Measurements from ENCODE around the gene PPEF2. TPM values are rescaled to one million over a fixed set of nuclear protein-coding genes. Genes with fewer than 3 reads are reported as not detected.
A peak's percentile ranks its signal among the peaks of the same experiment; 100 is the strongest.
"Not testable (repeated sequence)": the region's sequence is repeated elsewhere in the genome, so short reads cannot be mapped to it uniquely, and the experiment has no call there.

PPEF2 gene
- total RNA-seq, 2 donors from 2014 or later = not detected

DNA sequence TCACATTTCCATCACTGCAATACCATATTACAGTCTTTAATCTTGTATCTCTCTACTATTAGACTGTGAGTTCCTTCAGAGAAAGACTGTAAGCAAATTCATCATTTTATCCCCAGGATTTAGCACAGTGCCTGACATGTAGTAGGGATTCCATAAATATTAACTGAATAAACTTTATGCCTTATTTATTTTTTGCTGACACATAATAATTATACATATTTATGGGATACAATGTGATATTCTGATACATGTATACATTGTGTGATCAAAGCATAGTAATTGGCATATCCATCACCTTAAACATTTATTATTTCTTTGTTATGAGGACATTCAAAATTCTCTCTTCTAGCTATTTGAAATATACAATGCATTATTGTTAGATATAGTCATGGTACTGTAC, 3.7 kb downstream of the PPEF2 start:
- intact Hi-C loops (cut with DNase I) = no loop called here
- no peak for DNase-seq (ENCODE audit: low spot score)

DNA sequence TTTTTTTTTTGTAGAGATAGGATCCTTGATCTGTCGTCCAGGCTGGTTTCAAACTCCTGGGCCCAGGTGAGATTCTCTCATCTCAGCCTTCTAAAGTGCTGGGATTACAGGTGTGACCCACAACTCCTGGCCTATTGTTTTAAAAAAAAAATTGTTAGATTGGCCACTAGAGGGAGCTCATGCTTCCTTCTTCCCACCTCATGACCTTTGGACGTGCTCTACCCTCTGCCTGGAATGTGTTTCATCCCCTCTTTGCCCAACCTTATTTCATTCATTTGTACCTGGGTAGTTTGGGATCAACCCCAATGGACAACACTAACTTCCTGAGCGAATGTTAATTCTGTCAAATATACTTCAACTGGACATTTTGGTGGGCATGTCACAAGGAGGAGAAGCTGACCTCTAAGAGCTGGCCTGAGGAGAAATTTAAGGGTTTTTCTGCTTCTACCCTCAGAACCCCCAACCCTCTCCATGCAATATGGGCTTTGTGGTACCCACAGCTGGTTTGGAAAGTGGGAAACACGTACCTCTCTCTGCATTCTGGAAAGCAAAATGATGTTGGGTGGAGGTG, 6.4 kb downstream of the PPEF2 start:
- intact Hi-C loops (cut with DNase I) = no loop called here
- DNase-seq (ENCODE audit: low spot score) = no peak

DNA sequence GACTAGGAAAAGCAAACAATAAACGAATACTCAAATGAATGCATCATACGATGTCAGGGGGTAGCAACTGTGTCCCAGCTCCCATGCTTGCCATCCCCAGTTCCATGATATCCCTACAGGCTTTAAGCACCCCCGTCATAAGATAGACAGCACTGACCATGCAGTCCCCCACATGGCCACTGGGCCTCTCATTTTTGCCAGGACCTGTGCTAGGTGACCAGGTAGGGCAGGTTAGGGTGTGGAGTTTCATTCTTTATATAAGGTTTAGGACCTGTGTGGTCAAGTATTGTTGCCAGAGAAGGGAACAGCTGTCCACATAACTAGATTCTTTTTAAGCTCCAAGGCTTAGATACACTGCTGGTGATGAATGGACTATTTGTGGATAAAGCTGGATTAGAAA, 9.7 kb downstream of the PPEF2 start:
- no peak for DNase-seq (ENCODE audit: low spot score)
- intact Hi-C loops (cut with DNase I) = no loop called here

DNA sequence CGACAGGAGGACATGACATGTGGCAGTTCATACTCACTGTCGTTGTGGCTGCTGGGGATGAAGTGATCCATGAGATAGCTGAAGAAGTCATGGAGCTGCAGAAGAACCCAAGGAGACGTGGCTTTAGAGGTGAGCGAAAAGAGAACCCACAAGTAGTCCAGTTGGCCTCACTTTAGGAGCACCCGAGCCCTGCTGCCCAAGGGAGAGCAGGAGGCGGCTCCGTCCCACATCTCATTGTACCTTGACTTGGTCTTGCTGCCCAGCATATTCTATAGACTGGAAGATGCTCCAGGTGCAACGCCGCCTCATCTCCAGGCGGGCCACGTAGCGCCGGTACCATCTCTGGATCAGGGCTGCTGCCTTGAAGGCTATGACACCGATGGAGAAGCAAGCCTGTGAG, 10.6 kb downstream of the PPEF2 start:
- no peak for DNase-seq (ENCODE audit: low spot score)
- intact Hi-C loops (cut with DNase I) = no loop called here

DNA sequence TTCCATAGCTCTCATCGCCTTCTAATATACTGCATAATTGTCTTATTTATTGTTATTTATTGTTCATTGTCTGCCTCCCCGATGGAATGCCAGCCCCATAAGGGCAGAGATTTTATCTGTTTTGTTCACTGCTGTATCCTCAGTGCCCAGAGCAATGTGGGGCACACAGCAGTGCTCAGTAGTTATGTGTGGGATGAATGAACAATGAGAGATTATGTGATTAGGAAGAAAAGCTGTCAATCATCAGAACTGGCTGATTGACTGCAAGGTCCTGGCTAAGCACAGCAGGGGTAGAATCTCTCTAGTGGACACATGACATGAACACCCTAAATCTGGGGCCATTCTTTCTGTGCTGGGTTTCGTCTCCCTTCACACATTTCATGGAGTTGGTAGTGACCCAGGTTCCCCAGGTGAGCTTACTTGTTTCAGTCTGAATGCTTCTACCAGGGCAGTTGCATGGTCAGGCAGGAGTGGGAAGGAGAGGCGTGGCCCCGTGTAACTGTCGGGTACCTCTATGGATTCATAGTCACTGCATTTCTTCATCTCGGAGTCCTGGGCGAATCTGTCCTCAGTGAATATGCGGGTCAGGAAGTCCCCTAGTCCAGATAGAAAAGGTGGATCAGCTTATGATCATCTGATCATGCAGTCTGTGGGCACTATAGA, 12.6 kb downstream of the PPEF2 start:
- intact Hi-C loops (cut with DNase I) = no loop called here
- no peak for DNase-seq (ENCODE audit: low spot score)

DNA sequence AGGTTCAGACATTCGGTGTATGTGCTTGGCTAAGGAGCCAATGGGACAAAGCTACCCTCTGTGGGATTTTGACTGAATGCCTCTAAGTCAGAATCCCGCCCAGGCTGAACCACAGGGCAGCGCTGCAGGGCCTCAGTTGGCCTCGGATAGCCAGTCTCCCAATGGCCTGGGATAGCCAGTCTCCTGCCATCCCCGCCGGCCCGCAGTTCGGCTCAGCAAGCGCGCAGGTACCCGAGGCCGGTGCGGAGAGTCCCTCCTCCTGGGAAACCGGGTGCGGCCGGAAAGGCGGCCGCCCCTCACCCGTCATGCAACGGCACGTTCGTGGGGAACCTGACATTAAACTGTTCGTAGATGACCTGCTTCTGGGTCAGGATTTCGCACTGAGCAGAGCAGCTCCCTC, 16.1 kb downstream of the PPEF2 start:
- intact Hi-C loops (cut with DNase I) = no loop called here
- DNase-seq (ENCODE audit: low spot score) = no peak

DNA sequence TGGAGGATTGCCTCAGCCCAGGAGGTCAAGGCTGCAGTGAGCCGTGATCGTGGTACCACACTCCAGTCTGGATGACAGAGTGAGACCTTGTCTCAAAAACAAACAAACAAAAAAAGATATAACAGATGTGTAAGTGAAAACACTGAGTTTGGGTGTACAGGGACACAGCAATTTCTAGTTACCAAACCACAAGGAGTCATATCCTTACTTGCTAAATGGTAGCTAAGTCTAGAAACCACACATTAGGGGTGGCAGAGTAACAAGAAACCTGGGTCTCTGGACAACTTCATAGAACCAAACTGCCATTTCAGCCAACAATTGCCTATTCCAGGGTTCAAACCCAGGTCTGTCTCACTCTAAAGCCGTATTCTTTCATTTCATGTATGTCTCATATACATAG, 20.8 kb downstream of the PPEF2 start:
- intact Hi-C loops (cut with DNase I) = no loop called here
- no peak for DNase-seq (ENCODE audit: low spot score)

DNA sequence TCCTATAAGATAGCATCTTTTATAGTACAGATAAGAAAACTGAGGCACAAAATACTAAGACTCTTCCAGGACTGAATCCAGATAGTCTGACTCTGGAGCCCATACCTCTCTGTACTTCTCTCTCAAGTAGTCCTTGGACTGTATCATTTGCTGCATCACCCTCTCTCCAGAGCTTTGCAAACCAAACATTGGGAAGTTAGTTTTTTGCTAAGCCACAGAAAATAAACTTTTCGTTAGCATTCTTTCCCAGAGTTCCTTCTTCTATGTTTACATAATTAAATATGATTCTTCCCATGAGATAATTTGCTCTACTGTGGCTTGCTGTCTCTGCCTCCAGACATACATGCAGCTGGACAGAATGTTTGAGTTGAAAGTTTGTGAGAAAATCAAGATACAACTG, 22.0 kb downstream of the PPEF2 start:
- intact Hi-C loops (cut with DNase I) = no loop called here
- DNase-seq (ENCODE audit: low spot score) = no peak

DNA sequence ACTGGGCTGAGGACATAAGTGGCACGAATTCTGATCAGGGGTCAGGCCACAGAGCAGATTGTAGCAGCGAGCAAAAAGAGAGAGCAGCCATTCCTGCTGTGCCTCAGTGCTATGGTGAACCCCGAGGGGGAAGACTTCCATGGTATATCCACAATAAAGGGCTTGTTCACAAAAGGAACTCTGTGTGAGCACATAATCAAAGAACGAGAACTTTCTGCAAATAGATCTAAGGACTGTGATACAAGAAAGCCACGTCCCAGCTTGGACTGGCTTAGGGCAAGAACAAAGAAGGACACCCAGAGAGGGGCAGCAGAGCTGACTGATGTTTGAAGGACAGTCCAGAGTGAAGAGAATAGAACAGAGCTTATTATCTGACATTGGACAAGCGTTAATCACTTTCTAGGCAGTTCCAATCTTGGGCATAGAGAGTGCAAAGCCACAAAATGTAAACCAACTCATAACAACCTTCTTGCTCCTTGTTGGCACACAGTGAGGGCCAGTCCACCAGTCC, 24.0 kb downstream of the PPEF2 start:
- intact Hi-C loops (cut with DNase I) = no loop called here
- peak; percentile 17 for DNase-seq (ENCODE audit: low spot score)

DNA sequence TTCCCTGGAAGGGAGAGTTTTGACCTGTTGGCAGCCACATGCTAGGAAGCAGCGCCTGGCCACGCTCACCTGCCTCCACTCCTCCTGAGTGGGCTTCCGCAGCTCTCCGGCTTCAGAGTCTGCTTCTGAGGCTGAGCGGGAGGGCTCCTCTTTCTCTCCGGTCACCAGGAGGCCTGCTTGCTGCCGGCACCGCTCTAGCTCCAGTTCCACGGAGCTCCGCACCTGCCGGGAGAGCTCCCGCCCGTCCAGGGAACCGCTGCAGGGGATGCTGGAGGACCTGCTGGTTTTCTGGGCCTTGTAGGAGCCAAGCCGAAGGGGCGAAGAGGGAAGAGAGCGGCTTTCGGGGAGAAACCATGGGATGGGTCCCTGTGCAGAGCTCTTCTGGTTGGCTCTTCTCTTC, 26.0 kb downstream of the PPEF2 start:
- intact Hi-C loops (cut with DNase I) = no loop called here
- DNase-seq (ENCODE audit: low spot score) = no peak

DNA sequence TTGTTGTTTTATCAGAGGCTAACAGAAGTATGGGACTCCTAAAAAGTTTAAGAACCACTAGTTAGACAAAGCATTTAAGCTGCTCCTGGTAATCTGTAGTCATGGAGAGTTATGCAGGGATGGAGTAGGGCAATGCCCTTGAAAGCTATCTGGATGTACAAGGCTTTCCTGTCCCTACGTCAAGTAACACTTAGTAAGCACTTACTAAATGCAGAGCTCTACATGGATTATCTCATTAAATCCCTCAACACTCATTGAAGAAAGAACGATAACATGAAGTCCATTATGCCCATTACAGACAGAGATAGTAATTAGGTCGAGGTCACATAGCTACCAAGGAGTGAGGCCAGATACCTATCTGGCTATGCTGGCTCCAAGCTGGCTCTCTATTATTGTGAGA, 33.2 kb downstream of the PPEF2 start:
- no peak for DNase-seq (ENCODE audit: low spot score)
- intact Hi-C loops (cut with DNase I) = no loop called here

DNA sequence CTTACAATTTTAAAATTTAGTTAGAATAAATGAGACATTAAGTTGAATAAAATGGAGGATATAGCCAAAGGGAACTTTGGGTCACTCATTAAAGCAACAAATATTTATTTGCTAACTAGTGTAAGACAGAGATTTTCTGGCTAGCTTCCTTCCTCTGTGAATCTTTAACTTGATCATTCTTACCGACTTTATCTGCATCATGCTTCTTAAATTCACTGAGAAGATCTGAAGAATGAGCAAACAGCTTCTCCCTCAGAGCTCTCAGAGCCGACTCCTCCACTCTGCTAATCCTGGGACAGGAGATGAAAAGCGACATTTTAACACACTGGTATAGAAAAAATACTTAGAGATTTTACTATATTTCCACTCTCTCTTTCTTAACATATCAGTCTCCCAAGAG, 35.1 kb downstream of the PPEF2 start:
- DNase-seq (ENCODE audit: low spot score) = no peak
- intact Hi-C loops (cut with DNase I) = no loop called here

DNA sequence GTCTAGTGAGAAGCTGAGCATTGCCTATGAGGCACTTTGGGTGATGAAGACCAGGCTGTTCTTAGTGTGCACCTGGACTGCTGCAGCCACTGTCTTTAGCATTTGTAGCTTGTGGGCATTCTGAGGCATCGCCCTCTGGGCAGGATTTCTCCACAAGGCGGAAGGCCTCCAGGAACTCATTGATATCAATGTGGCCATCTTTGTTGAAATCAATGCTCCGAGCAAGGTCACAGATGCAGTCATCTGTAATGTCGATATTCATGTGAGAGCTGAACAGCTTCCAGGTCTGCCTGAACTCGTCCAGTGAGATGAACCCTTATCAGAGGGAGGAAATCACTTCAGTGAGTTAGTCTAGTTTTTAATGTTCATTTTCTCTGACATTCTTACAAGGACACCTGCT, 41.6 kb downstream of the PPEF2 start:
- DNase-seq (ENCODE audit: low spot score) = no peak
- intact Hi-C loops (cut with DNase I) = no loop called here

DNA sequence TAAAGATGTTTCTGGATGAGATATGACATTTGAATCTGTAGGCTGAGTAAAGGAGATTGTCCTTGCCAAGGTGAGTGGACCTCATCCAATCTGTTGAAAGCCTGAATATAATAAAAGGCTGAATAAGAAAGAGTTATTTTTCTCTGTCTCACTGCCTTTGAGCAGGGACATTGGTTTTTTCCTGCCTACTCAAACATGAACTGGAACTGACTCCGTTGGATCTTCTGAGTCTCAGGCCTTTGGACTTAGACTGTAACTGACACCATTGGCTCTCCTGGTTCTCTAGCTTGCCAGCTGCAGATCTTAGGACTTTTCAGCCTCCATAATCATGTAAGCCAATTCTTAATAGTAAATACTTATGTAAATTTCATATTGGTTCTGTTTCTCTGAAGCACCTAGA, 43.5 kb downstream of the PPEF2 start:
- intact Hi-C loops (cut with DNase I) = no loop called here
- no peak for DNase-seq (ENCODE audit: low spot score)

DNA sequence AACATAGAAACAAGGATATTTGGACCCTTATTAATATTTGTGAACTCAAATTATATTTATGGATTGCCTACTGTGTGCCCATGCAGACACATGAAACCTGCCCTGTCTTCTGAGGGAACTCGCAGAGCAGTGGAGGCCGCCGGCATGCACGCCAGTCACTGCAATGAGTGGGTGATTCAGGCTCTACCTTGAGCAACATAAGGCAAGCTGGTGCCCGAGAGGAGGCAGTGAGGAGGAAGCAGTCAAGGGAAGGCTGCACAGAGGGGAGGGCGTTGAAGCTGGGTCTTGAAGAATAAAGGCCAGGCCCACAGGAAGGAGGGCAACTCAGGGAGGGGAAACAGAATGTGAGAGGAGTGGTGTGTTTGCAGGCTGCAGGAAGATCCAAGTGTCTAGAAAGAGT, 52.8 kb downstream of the PPEF2 start:
- intact Hi-C loops (cut with DNase I) = no loop called here
- no peak for DNase-seq (ENCODE audit: low spot score)

DNA sequence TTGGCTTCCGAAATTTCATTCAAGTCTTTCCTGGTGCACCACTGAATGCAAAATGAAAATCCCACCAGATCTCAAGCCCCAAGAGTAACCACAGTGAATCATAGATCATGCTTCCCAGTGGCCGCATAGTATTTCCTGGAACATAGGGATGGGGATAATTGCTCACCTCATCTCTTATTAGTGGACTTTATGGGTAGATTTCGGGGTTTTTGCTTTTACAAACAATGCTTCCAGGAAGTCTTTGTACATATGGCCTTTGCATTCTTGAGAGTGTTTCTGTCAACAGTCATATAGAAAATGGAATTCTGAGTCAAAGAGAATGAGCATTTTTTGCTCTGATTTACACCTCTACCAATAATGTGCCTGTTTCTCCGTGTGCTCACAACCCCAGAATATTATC, 53.4 kb downstream of the PPEF2 start:
- DNase-seq (ENCODE audit: low spot score) = no peak
- intact Hi-C loops (cut with DNase I) = no loop called here

DNA sequence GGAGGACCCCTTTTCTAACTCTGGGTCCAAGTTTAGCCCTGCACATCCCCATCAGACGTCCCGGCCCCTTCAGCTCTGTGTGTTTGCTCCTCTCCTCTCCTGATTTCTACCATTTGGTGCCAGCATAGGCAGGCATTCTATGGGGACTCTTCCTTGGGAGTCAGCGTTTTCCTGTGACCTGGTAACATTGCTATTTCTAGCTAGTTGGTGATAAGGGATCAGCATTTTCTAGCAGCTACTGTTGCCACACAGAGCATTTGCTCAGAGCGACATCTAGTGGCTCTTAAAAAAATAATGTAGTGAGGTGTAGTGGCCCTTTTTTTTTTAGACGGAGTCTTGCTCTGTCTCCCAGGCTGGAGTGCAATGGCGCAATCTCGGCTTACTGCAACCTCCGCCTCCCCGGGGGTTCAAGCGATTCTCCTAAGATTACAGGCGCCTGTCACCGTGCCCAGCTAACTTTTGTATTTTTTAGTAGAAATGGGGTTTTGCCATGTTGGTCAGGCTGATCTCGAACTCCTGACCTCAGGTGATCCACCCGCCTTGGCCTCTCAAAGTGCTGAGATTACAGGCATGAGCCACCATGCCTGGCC, 54.0 kb downstream of the PPEF2 start:
- intact Hi-C loops (cut with DNase I) = not testable (repeated sequence)

DNA sequence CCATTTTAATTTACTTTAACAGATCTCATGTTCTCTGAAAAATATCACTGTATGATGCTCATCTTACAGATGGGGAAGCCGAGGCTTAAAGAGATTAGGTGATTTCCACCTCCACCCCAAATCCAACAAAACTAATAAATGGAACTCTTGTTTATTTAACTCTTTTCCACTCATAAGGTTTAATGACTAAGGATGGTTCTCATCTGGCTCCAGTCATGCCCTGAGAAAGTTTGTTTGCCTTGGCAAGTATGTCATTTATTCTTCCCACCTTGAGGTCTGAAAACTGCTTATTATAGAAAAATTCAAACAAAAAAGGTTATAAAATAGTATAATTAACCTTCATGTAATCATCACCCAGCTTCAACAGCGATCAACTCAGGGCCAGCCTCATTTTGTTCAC, 56.3 kb downstream of the PPEF2 start:
- intact Hi-C loops (cut with DNase I) = no loop called here

More for the DNA sequence above, 54.0 kb downstream of the PPEF2 start:
- DNase-seq (ENCODE audit: low spot score) = not testable (repeated sequence)

DNA sequence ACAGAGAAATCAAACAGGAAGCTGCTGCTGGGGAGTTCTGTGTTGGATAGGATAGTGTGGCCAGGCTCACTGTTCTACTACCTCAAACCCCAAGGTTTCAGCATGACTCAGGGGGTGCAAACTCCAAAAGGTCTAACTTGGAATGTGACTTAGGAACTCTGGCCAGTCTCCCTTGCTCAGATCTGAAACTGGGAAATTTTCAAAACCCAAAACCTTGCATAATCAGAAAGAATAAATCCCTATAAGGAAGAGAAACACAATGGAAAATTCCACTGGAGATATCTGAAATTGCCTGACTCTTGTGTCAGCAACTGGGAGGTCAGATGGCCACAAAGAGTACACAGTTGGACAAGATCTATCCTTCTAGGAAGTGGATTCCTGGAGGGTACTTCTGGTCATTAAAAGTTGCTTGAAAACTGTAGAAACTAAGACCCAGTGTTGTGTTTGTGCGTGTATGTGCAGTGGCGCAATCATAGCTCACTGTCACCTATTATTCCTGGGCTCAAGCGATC, 58.0 kb downstream of the PPEF2 start:
- intact Hi-C loops (cut with DNase I) = no loop called here
- no peak for DNase-seq (ENCODE audit: low spot score)

More for the DNA sequence above, 56.3 kb downstream of the PPEF2 start:
- no peak for DNase-seq (ENCODE audit: low spot score)

DNA sequence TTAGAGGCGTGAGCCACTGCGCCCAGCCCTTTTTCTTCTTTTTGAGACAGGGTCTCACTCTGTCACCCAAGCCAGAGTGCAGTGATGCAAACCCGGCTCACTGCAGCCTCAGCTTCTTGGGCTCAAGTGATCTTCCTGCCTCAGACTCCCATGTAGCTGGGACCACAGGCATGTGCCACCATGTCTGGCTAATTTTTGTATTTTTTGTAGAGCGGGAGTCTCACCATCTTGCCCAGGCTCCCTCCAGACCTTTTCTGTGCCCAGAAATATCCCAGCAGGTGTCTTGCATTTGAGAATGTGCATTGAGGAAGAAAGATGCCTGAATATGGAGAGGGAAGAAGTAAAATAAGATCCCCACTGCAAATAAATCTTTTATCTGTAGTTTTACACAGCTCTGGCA, 58.7 kb downstream of the PPEF2 start:
- DNase-seq (ENCODE audit: low spot score) = no peak
- intact Hi-C loops (cut with DNase I) = no loop called here

All from posterior vena cava (tissue), 2 donors.